NK-92 (cell line): ENCODE data around the gene SMYD4.

ENCODE experiments used
- DNase-seq: peaks from one replicate; lab custom pipeline; 2025; ENCODE audit not compliant: unreplicated experiment; lab: John Stamatoyannopoulos, UW

Gene SMYD4

DNA sequence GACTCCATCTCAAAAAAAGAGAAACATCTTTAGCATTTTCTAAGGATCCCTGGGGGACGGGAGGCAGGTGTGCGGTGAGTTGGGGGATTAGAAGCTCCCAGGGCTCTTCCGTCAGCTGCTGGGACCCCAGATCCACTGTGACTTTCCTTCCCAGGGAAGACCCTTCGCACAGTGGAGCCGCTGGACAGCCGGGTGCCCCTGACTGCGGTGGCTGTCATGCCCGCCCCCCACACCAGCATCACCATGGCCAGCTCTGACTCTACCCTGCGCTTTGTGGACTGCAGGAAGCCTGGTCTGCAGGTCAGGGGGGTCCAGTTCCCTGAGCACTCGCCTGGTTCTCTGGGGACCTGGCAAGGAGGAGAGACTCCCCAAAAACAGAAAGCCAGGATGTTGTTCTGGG, 94.3 kb downstream of the SMYD4 start:
- no peak for DNase-seq

DNA sequence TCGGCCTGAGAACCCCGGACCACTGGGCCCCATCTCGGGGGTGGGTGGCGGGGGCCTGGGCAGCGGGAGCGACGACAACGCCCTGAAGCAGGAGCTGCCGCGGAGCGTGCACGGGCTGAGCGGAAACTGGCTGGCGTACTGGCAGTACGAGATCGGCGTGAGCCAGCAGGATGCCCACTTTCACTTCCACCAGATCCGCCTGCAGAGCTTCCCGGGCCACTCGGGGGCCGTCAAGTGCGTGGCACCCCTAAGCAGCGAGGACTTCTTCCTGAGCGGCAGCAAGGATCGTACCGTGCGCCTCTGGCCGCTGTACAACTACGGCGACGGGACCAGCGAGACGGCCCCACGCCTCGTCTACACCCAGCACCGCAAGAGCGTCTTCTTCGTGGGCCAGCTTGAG, 95.9 kb downstream of the SMYD4 start:
- DNase-seq = no peak

DNA sequence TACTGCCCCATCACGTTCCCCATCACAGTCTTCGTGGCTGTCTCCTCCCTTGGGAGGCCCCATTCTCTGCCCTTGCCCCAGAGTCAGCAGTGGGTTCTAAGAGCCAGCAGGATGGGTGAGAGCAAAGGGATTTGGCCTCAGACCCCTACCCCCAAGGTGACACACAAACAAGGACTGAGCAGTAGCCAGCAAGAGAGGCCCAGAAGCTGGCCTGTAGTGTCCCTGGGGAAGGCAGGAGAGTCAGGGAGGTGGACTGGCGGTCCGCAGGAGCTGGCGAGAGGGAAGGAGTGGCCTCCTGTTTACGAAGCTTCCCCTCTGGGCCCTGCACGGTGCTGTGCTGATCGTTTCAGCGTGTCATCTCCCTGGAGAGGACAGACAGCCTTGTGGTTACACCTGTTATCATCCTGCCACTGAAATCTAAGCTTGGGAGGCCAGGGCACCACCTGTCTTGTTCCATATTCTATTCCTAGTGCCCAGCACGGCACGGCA, 96.8 kb downstream of the SMYD4 start:
- DNase-seq = no peak

DNA sequence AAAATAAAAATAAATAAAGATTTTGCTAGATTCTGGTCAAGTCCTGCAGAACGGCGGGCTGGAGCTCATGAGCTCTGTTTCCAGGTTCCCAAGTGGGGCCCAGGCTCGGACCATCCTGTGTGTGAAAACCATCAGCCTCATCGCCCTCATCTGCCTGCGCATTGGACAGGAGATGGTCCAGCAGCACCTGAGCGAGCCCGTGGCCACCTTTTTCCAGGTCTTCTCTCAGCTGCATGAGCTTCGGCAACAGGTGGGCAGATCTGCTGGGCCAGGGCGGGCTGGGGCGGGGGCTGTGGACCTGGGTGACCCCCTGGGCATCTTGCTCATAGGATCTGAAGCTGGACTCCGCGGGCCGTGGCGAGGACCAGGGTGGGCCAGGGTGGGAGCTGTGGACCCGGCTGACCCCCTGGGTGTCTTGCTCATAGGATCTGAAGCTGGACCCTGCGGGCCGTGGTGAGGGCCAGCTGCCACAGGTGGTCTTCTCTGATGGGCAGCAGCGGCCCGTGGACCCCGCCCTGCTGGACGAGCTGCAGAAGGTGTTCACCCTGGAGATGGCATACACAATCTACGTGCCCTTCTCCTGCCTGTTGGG, 97.4 kb downstream of the SMYD4 start:
- no peak for DNase-seq

DNA sequence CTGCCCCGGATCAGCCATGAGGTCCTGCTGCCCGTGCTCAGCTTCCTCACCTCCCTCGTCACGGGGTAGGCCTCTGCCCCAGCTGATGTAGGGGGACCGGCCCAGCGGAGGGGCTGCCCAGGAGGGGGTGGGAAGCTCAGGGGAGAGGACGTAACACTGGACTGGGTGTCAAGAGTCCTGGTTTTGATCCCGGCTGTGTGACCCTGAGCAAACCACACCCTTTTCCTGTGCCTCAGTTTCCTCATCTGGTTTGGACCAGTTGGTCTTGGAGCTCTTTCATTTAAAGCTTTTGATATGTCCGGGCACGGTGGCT, 98.6 kb downstream of the SMYD4 start:
- DNase-seq = no peak

DNA sequence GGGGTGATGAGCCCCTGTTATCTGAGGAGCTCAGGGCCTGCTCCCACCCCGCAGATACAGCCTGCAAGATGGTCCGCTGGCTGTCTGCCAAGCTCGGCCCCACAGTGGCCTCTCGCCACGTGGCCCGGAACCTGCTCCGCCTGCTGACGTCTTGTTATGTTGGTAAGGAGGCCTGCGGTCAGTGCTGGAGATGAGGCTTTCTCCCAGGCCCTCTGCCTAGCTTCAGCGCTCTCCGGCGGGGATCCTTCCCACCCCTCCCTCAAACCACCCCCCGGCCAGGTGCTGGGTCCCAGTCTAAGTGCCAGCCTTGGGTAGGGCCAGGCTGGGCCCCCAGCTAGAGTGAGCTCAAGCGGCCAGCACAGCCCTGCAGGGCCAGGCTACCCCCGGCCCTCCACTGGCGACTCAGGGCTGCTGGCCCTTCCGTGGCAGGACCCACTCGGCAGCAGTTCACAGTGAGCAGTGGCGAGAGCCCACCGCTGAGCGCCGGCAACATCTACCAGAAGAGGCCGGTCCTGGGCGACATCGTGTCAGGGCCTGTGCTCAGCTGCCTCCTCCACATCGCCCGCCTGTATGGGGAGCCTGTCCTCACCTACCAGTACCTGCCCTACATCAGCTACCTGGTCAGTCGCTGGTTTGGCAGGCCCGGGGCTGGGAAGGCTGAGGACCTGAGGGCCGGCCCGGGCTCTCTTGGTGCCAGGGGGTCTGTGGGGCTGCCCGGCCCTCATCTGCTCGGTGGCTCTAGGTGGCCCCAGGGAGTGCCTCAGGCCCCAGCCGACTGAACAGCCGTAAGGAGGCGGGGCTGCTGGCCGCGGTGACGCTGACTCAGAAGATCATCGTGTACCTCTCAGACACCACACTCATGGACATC, 99.1 kb downstream of the SMYD4 start:
- DNase-seq = no peak

DNA sequence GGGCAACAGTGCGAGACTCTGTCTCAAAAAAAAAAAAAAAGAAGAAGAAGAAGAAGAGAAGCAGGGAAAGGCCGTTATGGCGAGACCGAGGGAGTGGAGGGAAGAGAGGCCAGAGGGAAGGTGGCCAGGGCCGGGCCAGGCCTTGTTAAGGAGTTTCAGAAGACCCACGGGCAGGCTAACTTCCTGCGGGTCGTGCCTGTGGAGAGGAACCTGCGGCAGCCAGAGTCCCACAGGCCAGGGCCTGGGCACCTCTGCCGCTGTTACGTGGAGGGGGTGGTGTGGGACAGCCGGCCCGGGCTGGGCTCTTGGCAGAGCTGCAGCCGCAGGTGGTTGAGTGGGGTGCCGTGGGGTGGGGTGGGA, 99.8 kb downstream of the SMYD4 start:
- DNase-seq = no peak
